ENCODE results near the gene DNM1. TPM values are rescaled to one million over a fixed set of nuclear protein-coding genes. Genes with fewer than 3 reads are reported as not detected.
A peak's percentile ranks its signal among the peaks of the same experiment; 100 is the strongest.

DNM1 gene
- polyA plus RNA-seq, 10 donors, result 32.0 to 119 (median 52.2) TPM

- DNase-seq, result peak; percentile 24 to 73 (median 65)
Measured at GRCh38 chr9:128249908-128250838, 47.0 kb downstream of the DNM1 start.

- no peak for DNase-seq
Measured at GRCh38 chr9:128250839-128251731, 47.9 kb downstream of the DNM1 start.

- DNase-seq, result no peak
Measured at GRCh38 chr9:128251732-128252100, 48.5 kb downstream of the DNM1 start.

GRCh38 chr9:128252317-128253139 is 49.3 kb downstream of the DNM1 start:
- no peak for DNase-seq

GRCh38 chr9:128253140-128253990 is 50.2 kb downstream of the DNM1 start:
- DNase-seq, result no peak

DNA sequence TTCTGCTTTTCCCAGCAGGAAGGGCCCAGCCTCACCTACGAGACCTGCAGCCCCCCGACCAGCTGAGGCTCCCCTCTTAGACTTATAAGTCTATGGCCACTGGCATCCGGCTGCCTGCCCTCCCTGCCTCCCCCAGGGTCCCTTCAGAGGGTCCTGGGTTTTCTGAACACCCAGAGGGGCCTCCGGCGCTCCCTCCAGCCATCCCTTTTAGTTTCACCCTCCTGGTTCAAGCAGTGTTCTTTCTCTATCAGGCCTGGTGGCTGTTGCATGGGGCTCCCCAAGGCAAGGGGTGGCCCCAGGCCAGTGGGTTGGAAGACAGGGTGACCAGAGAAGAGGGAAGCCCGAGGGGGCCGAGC is 50.8 kb downstream of the DNM1 start:
- no peak for DNase-seq

- DNase-seq, result no peak
Measured at GRCh38 chr9:128254362-128254761, 51.2 kb downstream of the DNM1 start.

DNA sequence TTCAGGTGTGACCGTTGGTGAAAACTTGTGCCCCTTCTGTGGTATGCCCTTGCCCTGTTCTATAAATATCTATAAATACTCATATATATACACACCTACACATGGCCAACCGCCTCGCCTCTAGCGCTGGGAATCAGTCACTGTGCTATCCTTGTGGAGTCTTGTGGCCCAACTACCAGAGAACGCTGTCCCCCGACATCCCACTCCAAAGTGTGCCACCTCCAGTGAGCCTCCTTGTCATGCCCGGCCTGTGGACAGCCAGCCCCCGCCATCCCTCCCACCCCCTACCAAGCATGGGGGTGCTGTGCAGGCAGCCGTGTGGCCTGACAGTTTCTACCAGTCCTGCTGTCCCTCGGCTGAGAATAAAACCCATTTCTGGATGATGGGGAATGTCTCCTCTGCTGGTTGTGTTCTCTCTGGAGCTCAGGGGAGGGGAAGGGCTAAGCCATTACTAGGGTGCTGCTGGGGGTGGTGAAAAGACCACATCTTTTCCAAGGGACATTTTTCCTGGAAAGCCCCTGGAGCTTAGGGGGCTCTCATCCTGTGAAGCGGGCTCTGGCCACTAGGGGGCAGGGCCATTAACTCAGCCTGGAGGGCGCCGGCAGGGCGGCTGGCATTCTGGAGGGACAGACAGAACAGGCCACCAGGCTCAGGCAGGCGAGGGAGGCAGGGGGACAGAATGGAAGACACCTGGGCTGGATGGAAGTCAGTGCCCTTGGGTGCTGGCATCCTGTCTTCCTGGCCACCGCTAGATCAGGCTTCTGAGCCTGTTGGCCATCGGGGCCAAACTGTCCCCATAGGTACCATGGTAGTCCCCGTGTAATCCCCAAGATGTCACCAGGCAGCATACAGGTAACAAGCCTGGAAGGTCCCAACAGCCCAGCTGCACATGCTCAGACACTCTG is 51.9 kb downstream of the DNM1 start:
- peak; percentile 33 to 78 (median 63) for DNase-seq

GRCh38 chr9:128257086-128257825 is 54.1 kb downstream of the DNM1 start:
- DNase-seq, result no peak

GRCh38 chr9:128257907-128258306 is 54.7 kb downstream of the DNM1 start:
- DNase-seq, result no peak

DNA sequence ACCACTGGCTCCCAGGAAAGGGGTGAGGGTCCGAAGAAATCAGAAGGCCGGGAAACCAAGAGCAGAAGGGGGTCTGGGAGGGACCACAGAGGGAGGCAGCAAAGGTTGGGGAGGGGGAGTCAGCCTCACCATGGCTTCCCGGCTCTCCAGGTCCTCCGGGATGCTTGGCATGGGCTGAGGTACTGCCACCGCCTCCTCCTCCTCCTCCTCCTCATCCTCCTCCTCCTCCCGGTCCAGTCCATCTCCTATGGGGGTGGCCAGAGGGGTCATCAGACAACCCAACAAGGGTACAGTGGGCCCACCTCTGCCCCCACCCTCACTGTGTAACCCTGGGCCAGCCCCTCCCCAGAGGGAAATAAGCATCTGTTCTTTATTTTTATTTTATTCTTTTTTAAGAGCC is 55.1 kb downstream of the DNM1 start:
- DNase-seq, result no peak

DNA sequence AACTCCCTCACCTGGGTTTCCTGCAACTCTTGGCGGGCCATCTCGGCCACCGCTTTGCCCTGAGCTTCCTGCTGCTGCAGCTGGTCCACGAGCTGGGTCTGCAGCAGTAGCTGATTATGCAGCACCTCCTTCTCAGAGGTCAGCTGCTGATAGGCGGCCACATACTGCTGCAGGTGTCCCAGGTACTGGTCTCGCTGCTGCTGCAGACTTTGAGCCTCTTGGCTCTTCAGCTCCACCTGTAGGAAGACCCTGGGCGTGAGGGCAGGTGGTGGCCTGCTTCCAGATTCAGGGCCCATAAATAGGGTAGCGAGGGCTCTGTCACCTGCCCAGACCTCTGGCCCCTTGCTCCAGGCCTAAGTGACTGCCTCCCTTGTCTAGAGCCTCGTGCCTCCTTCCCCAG is 56.0 kb downstream of the DNM1 start:
- no peak for DNase-seq

- no peak for DNase-seq
Measured at GRCh38 chr9:128260340-128260739, 57.2 kb downstream of the DNM1 start.

- no peak for DNase-seq
Measured at GRCh38 chr9:128262687-128263086, 59.5 kb downstream of the DNM1 start.

GRCh38 chr9:128265348-128265847 is 62.2 kb downstream of the DNM1 start:
- DNase-seq, result no peak

DNA sequence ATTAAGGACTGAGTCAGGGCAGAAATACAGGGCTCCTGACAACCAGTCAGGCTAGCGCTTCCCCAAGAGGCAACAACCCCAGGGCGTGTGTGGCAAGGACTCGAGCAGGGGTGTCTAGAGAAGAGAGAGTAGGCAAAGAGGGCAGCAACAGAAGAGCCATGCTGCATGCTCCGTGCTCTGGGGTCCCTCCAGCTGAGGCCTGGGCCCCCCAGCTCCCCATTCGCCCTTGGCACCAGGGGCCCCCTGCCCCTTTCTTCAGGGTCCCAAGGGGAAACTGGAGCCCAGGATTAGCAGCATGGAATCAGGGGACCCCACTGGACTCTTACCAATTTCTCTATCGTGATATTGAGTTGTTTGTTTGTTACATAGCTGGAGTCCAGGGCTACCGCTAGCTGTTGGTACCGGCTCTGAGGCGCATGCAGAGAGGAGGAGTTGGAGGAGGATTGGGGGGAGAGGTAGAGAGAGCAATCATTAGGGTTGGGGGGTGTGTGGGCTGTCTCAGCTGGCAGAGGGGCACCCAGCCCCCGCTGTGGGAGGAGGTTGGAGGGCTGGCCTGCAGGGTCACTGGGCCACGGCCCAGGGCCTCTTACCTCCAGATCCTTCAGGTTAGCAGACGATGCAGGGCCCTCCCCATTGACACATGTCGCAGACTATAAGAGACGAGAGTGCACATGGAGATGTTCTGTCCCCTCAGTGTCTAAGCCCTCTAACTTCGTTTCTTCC is 63.9 kb downstream of the DNM1 start:
- no peak for DNase-seq

- DNase-seq, result no peak
Measured at GRCh38 chr9:128271112-128271511, 67.9 kb downstream of the DNM1 start.

GRCh38 chr9:128271512-128271911 is 68.3 kb downstream of the DNM1 start:
- no peak for DNase-seq

Data from muscle of back (tissue), 11 donors.